Transverse colon (tissue), 4 donors: Measurements from ENCODE around the gene SLC10A4.

ENCODE experiments used
- CTCF ChIP-seq, 5 experiments: fragments of 200-600 bp in 3 of 5; fragments of 450-650 bp in 2 of 5; sonication (generic) in 3 of 5; IDR thresholded peaks; 1 replicate in 2 of 5; 2 replicates in 3 of 5; pipeline ENCODE4 v1.5.1; 2016 to 2017; ENCODE audit warnings: antibody characterized with exemption in 5 of 5, inconsistent platforms in 3 of 5, mild to moderate bottlenecking in 2 of 5, moderate library complexity in 1 of 5
- EP300 ChIP-seq: sonication (generic); formaldehyde crosslinking; IDR thresholded peaks from one replicate; pipeline ENCODE4 v1.6.1; 2017; ENCODE audit warnings: antibody characterized with exemption, low read depth
- POLR2A ChIP-seq: fragments of 450-650 bp; IDR thresholded peaks from one replicate; pipeline ENCODE4 v1.6.1; 2016; ENCODE audit warnings: antibody characterized with exemption, mild to moderate bottlenecking, moderate library complexity
- POLR2AphosphoS5 ChIP-seq, 3 donors: sonication (generic); formaldehyde crosslinking; IDR thresholded peaks; one replicate each; pipeline ENCODE4 v1.6.1; 2016; ENCODE audit warnings: antibody characterized with exemption in 3 of 3

DNA sequence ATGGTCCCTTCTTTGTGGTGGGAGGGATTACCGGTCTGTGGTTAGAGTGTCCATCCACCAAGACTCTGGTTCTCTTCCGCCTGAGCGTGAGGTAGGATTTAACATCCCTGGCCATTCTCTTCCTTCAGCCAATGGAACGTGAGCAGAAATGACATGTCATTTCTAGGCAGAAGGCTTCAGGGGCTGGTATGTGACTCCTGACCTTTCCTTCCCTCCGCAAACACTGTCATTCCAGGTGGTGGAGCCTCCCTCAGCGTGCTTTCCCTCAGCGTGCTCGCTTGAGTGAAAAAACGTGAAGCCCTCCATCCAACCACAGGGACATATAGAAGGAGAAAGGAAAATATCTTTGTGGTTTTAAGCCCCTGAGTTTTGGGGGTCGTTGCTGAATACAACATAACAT lies 34.0 kb upstream of the SLC10A4 start:
- TF ChIP-seq CTCF (IDR thresholded peaks at IDR 0.05) (no peak), POLR2A (no peak), POLR2AphosphoS5 (IDR thresholded peaks at IDR 0.05) (no peak), EP300 (no peak)
